Activated CD8-positive, alpha-beta memory T cell treated with anti-CD3 and anti-CD28 coated beads for 24 hours (primary cell): ENCODE data around the gene SEMA4D.

Experiments
- DNase-seq: peaks from one replicate; pipeline ENCODE4 v3.0.0-alpha.2; 2020

SEMA4D gene

DNA sequence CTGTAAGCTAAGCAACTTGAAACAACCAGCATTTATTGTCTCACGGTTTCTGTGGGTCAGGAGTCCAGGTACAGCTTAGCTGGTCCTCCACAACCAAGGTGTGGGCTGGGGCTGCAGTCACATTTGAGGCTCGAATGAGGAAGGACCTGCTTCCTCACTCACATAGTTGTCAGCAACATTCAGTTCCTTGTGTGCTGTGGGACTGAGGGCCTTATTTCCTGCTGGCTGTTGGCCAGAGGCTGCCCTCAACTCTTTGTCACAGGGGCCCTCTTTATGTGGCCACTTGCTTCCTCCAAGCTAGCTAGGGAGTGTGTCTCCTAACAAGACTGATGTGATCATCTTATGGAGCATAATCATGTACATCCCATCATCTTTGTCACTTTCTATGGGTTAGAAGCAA lies 29.2 kb upstream of the SEMA4D start:
- no peak for DNase-seq

GRCh38 chr9:89526667-89527066 lies 28.8 kb upstream of the SEMA4D start:
- DNase-seq, result no peak

DNA sequence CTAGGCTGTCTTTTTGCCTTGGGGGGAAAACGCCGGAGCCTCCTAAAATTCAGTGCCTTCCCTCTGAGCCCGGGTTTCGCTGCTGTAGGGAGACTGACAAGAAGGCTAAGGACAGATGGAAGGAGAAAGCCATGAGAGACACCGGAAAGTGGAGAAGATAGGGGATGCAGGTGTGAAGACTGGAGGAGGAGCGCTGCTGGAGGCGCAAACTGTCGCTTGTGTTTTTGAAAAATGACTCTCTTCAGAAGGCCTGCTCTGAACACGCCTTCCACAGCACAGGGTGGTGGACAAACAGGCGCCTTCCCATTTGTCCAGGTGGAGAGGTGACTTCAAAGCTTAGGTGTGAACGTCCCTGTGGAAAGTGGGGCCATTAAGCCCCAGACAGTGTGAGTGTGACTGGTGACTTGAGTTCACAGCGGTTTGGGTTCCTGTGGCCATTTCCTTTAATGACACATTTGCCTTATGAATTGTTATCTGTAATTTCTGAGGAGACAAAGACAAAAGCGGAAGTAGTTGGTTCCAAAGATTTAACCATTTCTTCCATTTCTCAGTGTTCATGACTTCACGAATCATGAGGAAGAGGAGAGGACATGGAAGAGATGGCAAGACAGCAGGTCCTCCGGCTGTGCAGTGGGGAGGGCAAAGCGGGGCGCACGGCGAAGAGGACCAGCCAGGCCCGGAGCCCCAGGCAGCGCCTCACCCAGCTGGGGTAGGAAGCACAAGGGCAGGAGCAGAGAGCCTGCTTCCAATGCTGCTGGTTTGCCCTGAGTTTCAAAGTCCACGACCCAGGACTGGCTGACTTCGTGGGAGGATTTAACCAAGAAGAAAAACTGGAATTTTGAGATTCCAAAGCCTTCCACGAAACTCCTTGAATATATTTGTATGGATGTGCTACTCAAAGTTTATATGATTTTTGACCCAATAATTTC lies 27.8 kb upstream of the SEMA4D start:
- DNase-seq, result no peak

DNA sequence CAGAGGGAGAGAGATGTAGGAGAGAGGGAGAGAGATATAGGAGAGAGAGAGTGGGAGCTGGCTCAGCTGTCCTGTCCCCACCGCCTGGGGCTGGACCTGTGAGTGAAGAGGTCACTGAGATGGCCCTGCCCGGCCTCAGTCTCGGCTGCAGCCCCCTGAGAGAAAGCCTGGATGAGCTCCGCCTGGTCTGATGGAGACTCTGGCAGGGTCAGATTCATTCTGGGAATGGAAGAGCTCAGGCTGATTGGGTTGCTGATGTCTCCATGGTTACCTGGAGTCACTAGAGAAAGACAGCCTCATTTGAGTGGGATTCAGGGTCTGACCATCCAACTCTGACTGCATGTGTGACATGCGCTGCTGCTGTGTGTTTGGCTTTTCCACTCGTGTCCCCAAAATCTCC lies 27.1 kb upstream of the SEMA4D start:
- DNase-seq, result no peak

DNA sequence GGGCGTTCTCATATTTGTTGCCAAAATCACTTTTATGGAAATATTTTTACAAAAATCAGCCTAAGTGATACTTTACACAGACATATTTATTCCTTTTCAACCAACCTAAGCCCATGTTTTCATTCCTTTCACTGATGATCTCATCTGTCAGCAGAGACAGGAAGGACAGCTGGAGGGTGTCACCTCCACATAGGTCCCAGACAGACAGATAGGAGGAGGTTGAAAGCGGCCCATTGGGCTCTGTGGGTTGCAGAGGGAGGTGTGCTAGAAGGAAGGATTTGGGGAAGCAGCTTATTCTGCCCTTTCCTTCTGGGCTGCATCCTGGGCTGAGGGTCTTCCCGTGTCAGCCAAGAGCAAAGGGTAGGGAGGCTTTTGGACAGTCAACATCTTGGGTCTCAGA lies 26.0 kb upstream of the SEMA4D start:
- no peak for DNase-seq

DNA sequence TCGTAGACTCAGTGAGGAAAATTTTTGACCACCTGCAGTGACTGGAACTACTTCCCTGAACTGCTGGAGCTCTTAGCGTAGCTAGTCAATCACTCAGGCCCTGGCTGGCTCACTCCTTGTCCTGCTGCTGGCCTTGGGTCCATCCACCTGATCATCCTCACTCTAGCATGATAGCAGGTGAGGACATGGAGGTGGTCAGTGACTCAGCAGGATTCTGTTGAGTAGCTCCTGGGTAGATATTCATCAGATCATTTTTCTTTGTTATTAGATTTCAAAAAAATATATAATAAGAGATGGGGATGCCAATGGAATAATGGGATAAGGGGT lies 25.0 kb upstream of the SEMA4D start:
- DNase-seq, result no peak

GRCh38 chr9:89522261-89522958 lies 24.5 kb upstream of the SEMA4D start:
- DNase-seq, result peak; percentile 81

GRCh38 chr9:89519366-89519805 lies 21.5 kb upstream of the SEMA4D start:
- DNase-seq, result no peak

DNA sequence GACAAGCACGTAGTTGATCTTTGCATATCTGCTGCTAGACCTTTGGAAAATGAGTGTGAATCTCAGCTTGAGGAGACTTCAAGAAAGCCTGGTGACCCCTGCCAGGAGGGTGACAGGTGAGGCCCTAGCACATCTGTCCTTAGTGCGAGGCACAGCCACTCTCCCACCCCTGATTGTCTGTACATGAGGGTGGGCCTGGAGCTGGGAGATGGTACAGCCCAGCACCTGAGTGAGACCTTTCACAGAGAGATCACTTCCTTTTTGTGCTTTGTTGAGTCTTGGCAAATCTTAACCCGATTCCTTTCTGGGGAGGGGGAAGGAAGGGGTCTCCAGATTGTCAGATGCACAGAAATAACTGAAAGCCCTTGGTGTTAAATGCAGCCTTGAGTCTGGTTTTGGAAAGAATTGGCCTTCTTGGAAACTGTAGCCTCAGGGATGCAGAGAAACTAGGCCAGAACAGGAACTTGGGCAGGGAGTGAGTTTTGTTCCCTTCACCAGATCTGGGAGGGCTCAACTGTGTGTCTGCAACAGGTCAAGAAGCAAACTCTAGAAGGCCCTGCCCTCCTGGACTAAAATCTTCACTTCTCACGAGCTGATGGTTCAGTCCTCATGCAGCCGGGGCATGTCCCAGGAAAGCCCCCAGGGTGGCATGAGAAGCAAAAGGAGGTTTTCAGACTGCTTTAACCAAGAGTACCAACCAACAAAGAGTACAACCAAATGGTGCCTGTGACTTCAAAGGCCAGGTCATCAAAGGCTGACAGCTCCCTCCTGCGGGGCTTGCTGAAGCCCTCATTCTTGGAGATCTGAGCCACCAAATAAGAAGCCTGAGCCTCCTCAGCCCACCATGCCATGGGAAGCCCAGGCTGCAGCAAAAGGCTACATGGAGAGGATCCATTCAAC lies 20.8 kb upstream of the SEMA4D start:
- DNase-seq, result no peak

DNA sequence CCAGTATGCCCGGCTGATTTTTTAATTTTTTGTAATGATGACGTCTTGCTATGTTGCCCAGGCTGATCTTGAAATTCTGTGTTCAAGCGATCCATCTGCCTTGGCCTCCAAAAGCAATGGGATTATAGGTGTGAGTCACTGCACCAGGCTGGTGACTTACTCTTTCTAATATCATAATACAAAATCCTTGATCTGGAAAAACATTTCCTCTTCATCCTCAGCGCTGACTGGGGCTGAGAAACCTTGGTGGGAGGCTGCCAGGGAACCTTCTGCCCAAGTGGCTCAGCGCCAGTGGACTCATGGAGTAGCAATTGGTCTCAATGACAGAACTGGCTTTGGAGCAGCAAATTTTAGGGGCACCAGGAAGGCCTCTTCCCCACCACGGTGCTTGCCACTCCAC lies 17.5 kb upstream of the SEMA4D start:
- DNase-seq, result no peak

GRCh38 chr9:89514956-89515355 lies 17.0 kb upstream of the SEMA4D start:
- DNase-seq, result no peak

DNA sequence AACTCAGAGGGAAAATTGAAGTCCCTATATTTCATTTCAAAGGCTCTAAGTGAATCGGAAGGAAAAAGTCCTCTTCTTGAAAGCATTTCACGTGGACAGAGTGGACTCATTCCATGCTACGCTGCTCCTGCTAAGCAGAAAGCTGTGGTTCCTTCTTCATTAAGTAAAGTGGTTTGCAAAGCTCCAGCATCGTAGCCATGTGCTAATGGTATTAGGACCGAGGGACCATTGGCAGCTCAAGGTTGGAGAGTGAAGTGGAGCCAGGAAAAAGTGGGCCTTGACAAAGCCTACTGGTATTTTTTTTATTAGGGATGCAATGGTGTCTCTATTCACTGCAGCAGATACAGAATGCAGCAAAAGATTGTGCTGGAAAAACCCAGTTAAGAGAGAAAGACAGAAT lies 16.4 kb upstream of the SEMA4D start:
- DNase-seq, result no peak

GRCh38 chr9:89513837-89514236 lies 15.9 kb upstream of the SEMA4D start:
- no peak for DNase-seq

- no peak for DNase-seq
These were observed 14.5 kb upstream of the SEMA4D start for GRCh38 chr9:89512382-89512781.

GRCh38 chr9:89508951-89509615 lies 11.2 kb upstream of the SEMA4D start:
- no peak for DNase-seq

DNA sequence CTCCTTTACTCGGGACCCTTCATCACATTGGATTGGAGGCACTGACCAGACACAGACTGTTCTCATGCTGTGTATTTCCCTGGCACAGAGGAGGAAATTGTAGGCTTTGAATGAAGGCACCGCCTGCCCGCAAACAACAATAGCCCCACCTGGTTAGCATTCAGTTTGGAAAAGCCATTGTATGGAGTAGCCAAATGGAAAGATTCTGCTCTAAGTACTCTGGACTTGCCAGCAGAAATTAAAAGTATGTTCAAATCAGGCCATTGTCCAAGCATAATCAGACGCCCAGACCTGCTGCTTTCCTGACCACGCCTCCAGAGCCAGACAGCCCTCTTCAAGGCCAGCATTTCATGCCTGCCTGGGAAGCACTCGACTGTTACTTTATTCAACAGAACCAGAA lies 8.0 kb upstream of the SEMA4D start:
- DNase-seq, result no peak

- DNase-seq, result no peak
These were observed 7.1 kb upstream of the SEMA4D start for GRCh38 chr9:89505048-89505447.

DNA sequence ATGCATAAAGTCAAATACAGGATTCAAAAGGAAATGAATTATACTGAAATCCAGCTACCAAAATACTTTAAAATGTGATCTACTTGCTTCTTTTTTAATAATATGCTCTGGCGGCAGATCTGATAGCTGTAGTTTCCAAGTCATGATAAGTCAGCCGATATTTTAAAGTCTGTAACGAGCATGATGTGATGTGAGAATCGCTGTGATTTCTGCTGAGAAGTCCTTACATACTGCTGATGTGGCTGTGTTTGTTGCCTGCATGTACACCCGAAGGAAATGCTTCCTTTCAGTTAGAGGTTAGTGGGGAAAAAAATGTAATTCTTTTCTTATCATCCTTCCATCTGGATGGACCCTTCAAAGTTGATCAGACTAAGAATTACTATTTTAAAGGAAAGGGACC lies 4.8 kb upstream of the SEMA4D start:
- DNase-seq, result no peak

DNA sequence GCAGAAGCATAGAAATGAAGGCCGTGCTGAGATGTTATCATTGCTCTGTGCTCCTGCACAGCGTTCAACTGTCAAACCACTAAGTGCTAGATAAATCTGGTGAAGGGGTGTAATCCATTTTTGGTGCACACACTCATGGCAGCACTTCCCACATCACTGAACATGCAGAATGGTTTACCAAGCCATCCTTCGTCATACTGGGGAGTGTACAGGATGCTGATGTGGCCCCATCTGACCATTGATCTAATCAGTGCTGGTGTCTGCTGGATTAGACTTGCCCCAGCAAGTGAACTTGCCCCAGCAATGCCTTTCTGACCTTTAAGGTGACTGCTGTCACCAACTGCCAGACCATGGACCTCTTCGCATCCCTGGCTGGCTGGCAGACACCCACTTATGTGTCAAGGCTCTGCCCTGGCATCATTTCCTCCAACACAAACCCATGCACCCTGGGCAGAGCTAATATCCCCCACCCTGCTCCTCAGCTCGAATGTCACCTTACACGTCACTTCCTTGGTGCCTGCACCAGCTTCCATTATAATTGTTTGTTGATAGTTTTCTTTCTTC lies 4.2 kb upstream of the SEMA4D start:
- peak; percentile 72 for DNase-seq

DNA sequence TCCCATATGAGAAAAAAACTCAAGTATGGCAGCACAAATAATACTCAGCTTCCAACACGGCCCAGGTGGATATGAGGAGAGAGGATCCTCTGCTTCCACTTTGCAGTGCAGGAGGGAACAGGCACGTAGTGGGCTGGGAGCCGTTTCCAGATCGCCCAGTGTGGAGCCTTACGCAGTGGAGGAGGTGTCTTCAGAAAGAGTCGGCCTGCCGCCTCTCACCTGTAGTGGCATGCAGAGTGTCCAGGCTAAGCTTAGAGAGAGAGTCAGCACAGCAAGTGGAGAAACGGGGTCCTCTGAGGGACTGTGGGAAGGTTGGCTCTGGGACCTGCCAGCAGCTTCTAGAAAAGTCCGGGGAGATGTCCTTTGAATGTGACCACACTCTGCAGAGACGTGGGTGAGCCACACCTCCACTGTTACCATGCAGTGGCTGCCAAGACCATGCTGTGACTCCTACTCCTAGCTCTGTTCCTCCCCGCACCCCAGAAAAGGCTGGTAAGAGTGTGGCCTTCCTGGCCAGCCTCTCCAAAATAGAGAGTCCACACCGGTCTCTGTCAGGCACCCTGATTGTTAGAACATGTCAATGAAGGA lies 3.5 kb upstream of the SEMA4D start:
- no peak for DNase-seq

- DNase-seq, result no peak
These were observed 2.1 kb upstream of the SEMA4D start for GRCh38 chr9:89500008-89500407.

DNA sequence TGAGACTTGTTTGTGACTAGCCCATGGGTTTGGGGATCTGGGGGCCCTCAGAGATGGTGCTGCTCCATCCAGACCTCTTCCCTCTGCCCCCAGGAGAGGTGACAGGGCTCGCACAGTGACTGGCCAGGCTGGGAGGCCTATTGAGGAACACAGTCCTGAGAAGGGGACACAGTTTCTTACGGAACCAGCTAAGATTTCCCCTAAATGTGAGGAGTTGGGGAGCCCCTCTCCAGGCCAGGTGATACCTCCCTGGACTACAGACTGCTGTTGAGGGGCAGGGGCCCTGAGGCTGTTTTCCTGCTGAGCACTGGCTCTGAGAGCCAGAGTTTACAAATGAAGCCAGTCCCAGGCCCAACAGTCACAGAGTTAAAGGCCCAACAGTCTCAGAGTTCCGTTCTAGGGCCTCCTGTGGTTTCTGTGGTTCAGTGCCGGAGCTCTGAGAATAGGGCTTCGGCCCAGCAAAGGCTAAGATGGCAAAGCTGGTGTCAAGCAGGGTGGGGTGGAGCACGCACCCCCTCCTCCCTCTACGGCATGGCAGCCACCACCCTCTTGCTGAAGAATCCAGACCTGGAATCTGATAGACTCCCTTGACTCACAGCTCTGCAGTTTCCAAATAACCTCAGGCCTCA lies 1.1 kb upstream of the SEMA4D start:
- DNase-seq, result peak; percentile 76
